HEK293 (cell line): ENCODE data around the gene KIF5B.

Source experiments
- CTCF ChIA-PET: fragments of 350-600 bp; formaldehyde crosslinking; extraction: SDS; loops from one replicate; lab custom pipeline; 2021; ENCODE audit warnings: antibody characterized with exemption; lab: Yijun Ruan, JAX
- POLR2A ChIA-PET: fragments of 300-600 bp; formaldehyde crosslinking; extraction: SDS; loops from one replicate; lab custom pipeline; 2020; ENCODE audit warnings: antibody characterized with exemption, inconsistent platforms; lab: Yijun Ruan, JAX
- H3K27ac ChIP-seq: fragments of 200-500 bp; sonication (Bioruptor generic); 2 replicates; pipeline ENCODE4 v1.5.1; 2014; ENCODE audit warnings: low read depth, low read length, control low read depth, inconsistent platforms; ENCODE audit errors: extremely low read depth
- H3K36me3 ChIP-seq, 2 experiments: fragments of 200-500 bp in 1 of 2; sonication (Bioruptor generic) in 1 of 2; 1 replicate in 1 of 2; 2 replicates in 1 of 2; pipeline ENCODE4 v1.5.1; 2014 to 2017; ENCODE audit warnings: inconsistent platforms in 2 of 2, low read length in 2 of 2; ENCODE audit not compliant: control insufficient read depth in 2 of 2, insufficient read depth in 1 of 2
- H3K4me1 ChIP-seq: fragments of 200-500 bp; sonication (Bioruptor generic); 2 replicates; pipeline ENCODE4 v1.5.1; 2014; ENCODE audit warnings: mild to moderate bottlenecking, low read length, inconsistent platforms; ENCODE audit not compliant: control insufficient read depth, insufficient read depth
- H3K4me3 ChIP-seq: 2 replicates; pipeline ENCODE4 v1.5.1; 2011; ENCODE audit warnings: low read depth, mild to moderate bottlenecking, control low read depth, low read length, moderate library complexity
- H3K9me3 ChIP-seq: fragments of 200-500 bp; sonication (Bioruptor generic); 2 replicates; pipeline ENCODE4 v1.5.1; 2014; ENCODE audit warnings: low read depth, low read length, inconsistent platforms; ENCODE audit not compliant: control insufficient read depth, insufficient read depth
- BCL11A ChIP-seq: fragments of 450-650 bp; formaldehyde crosslinking; IDR thresholded peaks from 2 replicates; pipeline ENCODE4 v1.5.1; 2016; ENCODE audit warnings: low read depth, missing biosample characterization, missing genetic modification characterization
- BCL6B ChIP-seq: fragments of 450-650 bp; formaldehyde crosslinking; IDR thresholded peaks from 2 replicates; pipeline ENCODE4 v1.5.1; 2017; ENCODE audit warnings: missing biosample characterization, missing genetic modification characterization
- PRDM6 ChIP-seq: fragments of 450-650 bp; formaldehyde crosslinking; IDR thresholded peaks from 2 replicates; pipeline ENCODE4 v1.5.1; 2017; ENCODE audit warnings: missing biosample characterization, missing genetic modification characterization
- ZBTB8A ChIP-seq: fragments of 450-650 bp; formaldehyde crosslinking; IDR thresholded peaks from 2 replicates; pipeline ENCODE4 v1.5.1; 2016; ENCODE audit warnings: missing biosample characterization, missing genetic modification characterization
- ZFP3 ChIP-seq: fragments of 450-650 bp; formaldehyde crosslinking; IDR thresholded peaks from 2 replicates; pipeline ENCODE4 v1.5.1; 2016; ENCODE audit warnings: low read depth, missing biosample characterization, missing genetic modification characterization
- ZNF112 ChIP-seq: fragments of 450-650 bp; formaldehyde crosslinking; IDR thresholded peaks from 2 replicates; pipeline ENCODE4 v1.5.0; 2017; ENCODE audit warnings: missing biosample characterization, missing genetic modification characterization
- ZNF132 ChIP-seq: fragments of 450-650 bp; formaldehyde crosslinking; IDR thresholded peaks from 2 replicates; pipeline ENCODE4 v1.5.1; 2017; ENCODE audit warnings: missing biosample characterization, missing genetic modification characterization, borderline replicate concordance
- ZNF174 ChIP-seq: fragments of 450-650 bp; formaldehyde crosslinking; IDR thresholded peaks from 2 replicates; pipeline ENCODE4 v1.5.0; 2017; ENCODE audit warnings: missing biosample characterization, mild to moderate bottlenecking, missing genetic modification characterization
- ZNF221 ChIP-seq: fragments of 450-650 bp; formaldehyde crosslinking; IDR thresholded peaks from 2 replicates; pipeline ENCODE4 v1.5.1; 2017; ENCODE audit warnings: missing biosample characterization, missing genetic modification characterization, borderline replicate concordance
- ZNF266 ChIP-seq: fragments of 450-650 bp; formaldehyde crosslinking; IDR thresholded peaks from 2 replicates; pipeline ENCODE4 v1.5.1; 2016; ENCODE audit warnings: missing biosample characterization, missing genetic modification characterization, low read depth
- ZNF398 ChIP-seq: fragments of 450-650 bp; formaldehyde crosslinking; IDR thresholded peaks from 2 replicates; pipeline ENCODE4 v1.5.1; 2017; ENCODE audit warnings: missing biosample characterization, missing genetic modification characterization
- ZNF404 ChIP-seq: fragments of 450-650 bp; formaldehyde crosslinking; IDR thresholded peaks from 2 replicates; pipeline ENCODE4 v1.5.1; 2017; ENCODE audit warnings: missing biosample characterization, missing genetic modification characterization
- ZNF558 ChIP-seq: fragments of 450-650 bp; formaldehyde crosslinking; IDR thresholded peaks from 2 replicates; pipeline ENCODE4 v1.5.1; 2016; ENCODE audit warnings: missing biosample characterization, missing genetic modification characterization
- ZNF596 ChIP-seq: fragments of 450-650 bp; IDR thresholded peaks from 2 replicates; pipeline ENCODE4 v1.5.0; 2018; ENCODE audit warnings: missing biosample characterization, mild to moderate bottlenecking, missing genetic modification characterization, moderate library complexity
- ZNF629 ChIP-seq: fragments of 450-650 bp; formaldehyde crosslinking; IDR thresholded peaks from 2 replicates; pipeline ENCODE4 v1.5.1; 2017; ENCODE audit warnings: missing biosample characterization, missing genetic modification characterization
- ZNF707 ChIP-seq: fragments of 450-650 bp; formaldehyde crosslinking; IDR thresholded peaks from 2 replicates; pipeline ENCODE4 v1.5.1; 2016; ENCODE audit warnings: missing biosample characterization, missing genetic modification characterization
- ZXDB ChIP-seq: fragments of 450-650 bp; formaldehyde crosslinking; IDR thresholded peaks from 2 replicates; pipeline ENCODE4 v1.5.1; 2016; ENCODE audit warnings: missing biosample characterization, missing genetic modification characterization

Gene KIF5B

GRCh38 chr10:32023264-32023663, 33.0 kb downstream of the KIF5B start:
- Histone ChIP-seq H3K9me3 (no peaks in the 10 kb centered on the region), H3K36me3 (peaks cover 80 to 90% of the 10 kb centered on the region in 2 experiments), H3K4me1 (no peaks in the 10 kb centered on the region), H3K4me3 (no peak overlapping the region), H3K27ac (no peak overlapping the region)
- TF ChIP-seq ZNF174 (tag by site-specific recombination) (no peak), PRDM6 (tag by site-specific recombination) (no peak)
- POLR2A ChIA-PET, result no interaction called here
- CTCF ChIA-PET, result interaction anchor here (0.9 kb wide), 1 partner anchor 177 kb away, joined by 8 read pairs; no protein-coding TSS in a partner anchor

- H3K36me3 ChIP-seq, result peaks cover 96 to 98% of the 10 kb centered on the region in 2 experiments
- no peaks in the 10 kb centered on the region for H3K4me1 ChIP-seq
- H3K4me3 ChIP-seq, result no peak overlapping the region
- H3K27ac ChIP-seq, result no peak overlapping the region
- no peaks in the 10 kb centered on the region for H3K9me3 ChIP-seq
- ChIA-PET CTCF (no interaction called here), POLR2A (no interaction called here)
- no peak for TF ChIP-seq BCL6B (tag by site-specific recombination)
These were observed 39.2 kb downstream of the KIF5B start for GRCh38 chr10:32017044-32017443.

DNA sequence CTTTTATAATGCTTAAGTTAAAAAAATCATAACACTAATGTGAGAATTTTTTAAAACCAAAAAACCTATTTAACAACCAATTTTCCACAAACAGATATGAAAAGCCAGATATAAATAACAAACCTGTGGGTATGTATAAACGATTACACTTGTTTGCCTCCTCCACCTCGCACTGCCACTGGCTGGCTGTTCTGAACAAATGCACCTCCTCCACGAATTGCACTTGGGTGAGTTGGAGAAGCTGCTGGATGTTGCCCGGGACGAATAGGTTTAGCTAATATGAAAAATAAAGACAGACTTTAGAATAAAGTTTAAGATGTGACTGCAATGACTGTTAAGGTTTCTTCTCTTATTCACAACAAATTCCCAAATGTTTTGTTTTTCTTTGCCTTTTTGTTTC, 40.8 kb downstream of the KIF5B start:
- Histone ChIP-seq H3K27ac (no peak overlapping the region), H3K4me3 (no peak overlapping the region), H3K4me1 (no peaks in the 10 kb centered on the region), H3K36me3 (peaks cover 87 to 95% of the 10 kb centered on the region in 2 experiments), H3K9me3 (no peaks in the 10 kb centered on the region)
- POLR2A ChIA-PET, result no interaction called here
- TF ChIP-seq ZFP3 (tag by site-specific recombination) (no peak), ZNF112 (tag by site-specific recombination) (no peak), ZNF629 (no peak), BCL11A (tag by site-specific recombination) (no peak), ZNF266 (tag by site-specific recombination) (no peak), ZBTB8A (tag by site-specific recombination) (no peak), ZNF707 (no peak), ZNF558 (tag by site-specific recombination) (no peak), ZNF221 (tag by site-specific recombination) (no peak), ZXDB (tag by site-specific recombination) (no peak), ZNF596 (tag by site-specific recombination) (no peak), ZNF132 (no peak), ZNF404 (tag by site-specific recombination) (no peak), ZNF398 (tag by site-specific recombination) (no peak)
- CTCF ChIA-PET, result interaction anchor here (0.6 to 0.7 kb wide), 3 partner anchors 220 to 1328 kb away, joined by 3 to 4 read pairs (median 3); no protein-coding TSS in a partner anchor
